GM23248 (cell line): ENCODE results near the gene KRTAP4-9. TPM values are rescaled to one million over a fixed set of nuclear protein-coding genes. Genes with fewer than 3 reads are reported as not detected.

Source experiments
- DNase-seq: peaks from one replicate; pipeline ENCODE4 v3.0.0-alpha.2; 2015
- H2AFZ ChIP-seq: fragments of 200-600 bp; sonication (generic); 2 replicates; pipeline ENCODE4 v1.6.1; 2016; ENCODE audit warnings: antibody characterized with exemption
- H3F3A ChIP-seq: fragments of 200-600 bp; sonication (generic); 2 replicates; pipeline ENCODE4 v1.6.1; 2016; ENCODE audit warnings: mild to moderate bottlenecking, antibody characterized with exemption, mixed run types; ENCODE audit not compliant: insufficient read depth
- H3K27ac ChIP-seq: fragments of 200-600 bp; sonication (generic); 2 replicates; pipeline ENCODE4 v1.5.1; 2016; ENCODE audit warnings: mild to moderate bottlenecking
- H3K27me3 ChIP-seq: fragments of 200-600 bp; sonication (generic); replicated peaks from 2 replicates; pipeline ENCODE4 v1.6.1; 2016; ENCODE audit warnings: mild to moderate bottlenecking; ENCODE audit not compliant: insufficient read depth
- H3K36me3 ChIP-seq: fragments of 200-600 bp; sonication (generic); 2 replicates; pipeline ENCODE4 v1.6.1; 2016; ENCODE audit warnings: low read depth, mild to moderate bottlenecking
- H3K4me1 ChIP-seq: fragments of 200-600 bp; sonication (generic); 2 replicates; pipeline ENCODE4 v1.6.1; 2016; ENCODE audit warnings: mild to moderate bottlenecking; ENCODE audit not compliant: insufficient read depth
- H3K4me2 ChIP-seq: fragments of 200-600 bp; sonication (generic); one replicate; pipeline ENCODE4 v1.6.1; 2016; ENCODE audit warnings: mild to moderate bottlenecking; ENCODE audit not compliant: unreplicated experiment
- H3K4me3 ChIP-seq: fragments of 200-600 bp; sonication (generic); 2 replicates; pipeline ENCODE4 v1.5.1; 2016; ENCODE audit warnings: mild to moderate bottlenecking
- H3K79me2 ChIP-seq: fragments of 200-600 bp; sonication (generic); 2 replicates; pipeline ENCODE4 v1.6.1; 2016; ENCODE audit warnings: mild to moderate bottlenecking; ENCODE audit not compliant: insufficient read depth
- H3K9ac ChIP-seq: fragments of 200-600 bp; sonication (generic); 2 replicates; pipeline ENCODE4 v1.6.1; 2016; ENCODE audit warnings: mild to moderate bottlenecking
- H3K9me2 ChIP-seq: fragments of 200-600 bp; sonication (generic); 2 replicates; pipeline ENCODE4 v1.6.1; 2016; ENCODE audit warnings: mixed run types, mild to moderate bottlenecking, moderate library complexity; ENCODE audit not compliant: insufficient read depth
- H3K9me3 ChIP-seq: fragments of 200-600 bp; sonication (generic); one replicate; pipeline ENCODE4 v1.6.1; 2017; ENCODE audit warnings: low read depth
- H4K20me1 ChIP-seq: fragments of 200-600 bp; sonication (generic); 2 replicates; pipeline ENCODE4 v1.6.0; 2016; ENCODE audit not compliant: insufficient read depth
- EZH2 ChIP-seq: fragments of 200-600 bp; sonication (generic); IDR thresholded peaks from 2 replicates; pipeline ENCODE4 v1.6.1; 2018; ENCODE audit warnings: antibody characterized with exemption, mild to moderate bottlenecking; ENCODE audit not compliant: insufficient read depth, poor library complexity, severe bottlenecking
- EZH2phosphoT487 ChIP-seq: fragments of 200-600 bp; sonication (generic); IDR thresholded peaks from 2 replicates; pipeline ENCODE4 v1.6.1; 2018; ENCODE audit warnings: antibody characterized with exemption, moderate library complexity, mild to moderate bottlenecking, low read depth; ENCODE audit not compliant: insufficient read depth
- WGBS, 2 experiments: methylation state at CpG; one replicate each; pipeline ENCODE4 v1.1.6; 2015 to 2017; ENCODE audit warnings: low lambda C conversion rate in 2 of 2, low coverage in 1 of 2; ENCODE audit errors: missing lambda C conversion rate in 2 of 2; 5-methylcytosine and 5-hydroxymethylcytosine counted together
- in situ Hi-C: fragments of 300-500 bp; cut with MboI; formaldehyde crosslinking; loops from 2 replicates; pipeline ENCODE4 v1.15.0; 2020
- polyA plus RNA-seq: library from polyadenylated mRNA; unstranded; fragments of >200 nt; fragmentation: Nextera tagmentation; extraction: Ambion mirVana; gene quantifications from 2 replicates; pipeline ENCODE4 v1.2.1, GENCODE V29; 2016
- total RNA-seq: library from RNA; depleted of rRNA; stranded (reverse); fragments of >200 nt; shearing (Covaris generic); gene quantifications from 2 replicates; pipeline ENCODE4 v1.2.3, GENCODE V29; 2014

The KRTAP4-9 gene
- total and polyA plus RNA-seq, 2 experiments from 2014 or later = 0.51 TPM; not detected in 1

DNA sequence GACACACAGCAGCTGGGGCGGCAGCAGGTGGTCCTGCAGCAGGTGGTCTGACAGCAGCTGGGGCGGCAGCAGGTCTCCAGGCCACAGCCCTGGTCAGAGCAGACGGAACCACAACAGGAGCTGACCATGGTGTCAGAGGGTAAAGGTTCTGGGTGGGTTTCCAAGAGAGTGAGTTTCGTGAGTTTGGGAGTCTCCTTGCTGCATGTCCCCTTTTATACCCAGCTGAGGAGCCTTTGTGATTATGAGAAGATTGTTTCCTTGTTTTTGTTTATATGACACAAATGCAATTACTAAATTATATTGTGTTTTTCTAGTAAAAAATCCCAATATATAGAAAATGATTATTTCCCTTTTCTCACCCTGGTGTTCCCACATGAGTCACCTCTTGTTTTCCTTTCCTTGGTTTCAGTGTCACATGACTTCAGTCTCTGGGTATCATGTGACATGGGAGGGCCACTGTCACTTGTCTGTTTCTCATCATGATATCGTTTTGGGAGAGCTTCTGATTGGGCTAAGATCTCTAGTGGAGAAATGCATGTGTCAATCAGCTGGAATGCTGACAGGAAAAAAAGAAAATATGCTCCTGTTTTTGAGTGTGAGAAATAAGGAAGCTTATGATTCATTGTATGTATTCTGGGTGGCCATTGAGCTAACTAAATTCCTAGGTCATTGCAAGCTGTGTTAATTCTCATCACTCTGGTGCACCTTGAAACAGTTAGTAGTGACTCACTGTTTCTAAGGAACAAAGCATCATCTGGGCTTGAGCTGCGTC, 35.4 kb downstream of the KRTAP4-9 start, which contains the start of gene KRTAP4-6:
Gene KRTAP4-6, minus strand, starts transcription at position 185 of the 772 bp plus-strand sequence. Its CDS starts 57 bp downstream, at position 128.
- Histone ChIP-seq H2AFZ (no peak within 1 kb of the TSS), H3K9me2 (peaks cover 2% of the 10 kb centered on the region; the same call in 1 of the 2 replicates), H3K4me2 (peak within 1 kb of the TSS; percentile 38), H3K36me3 (no peaks in the 10 kb centered on the region), H3K9me3 (no peaks in the 10 kb centered on the region), H3K9ac (peak within 1 kb of the TSS; percentile 10; the same call in 1 of the 2 replicates), H3K27ac (peak within 1 kb of the TSS; percentile 83), H3K79me2 (no peaks in the 10 kb centered on the region), H3K27me3 (no peaks in the 10 kb centered on the region), H3F3A (peaks cover 13% of the 10 kb centered on the region), H3K4me3 (no peak within 1 kb of the TSS), H4K20me1 (no peaks in the 10 kb centered on the region), H3K4me1 (peaks cover 14% of the 10 kb centered on the region)
- TF ChIP-seq EZH2 (no peak), EZH2phosphoT487 (0 out of 2 replicates have a peak, but pooled peaks have one; percentile 32)
- in situ Hi-C loops = no loop called here
- WGBS, 2 experiments = 67 to 68% methylated on average over 6 of the region's 6 CpGs
- peak; percentile 95 for DNase-seq

DNA sequence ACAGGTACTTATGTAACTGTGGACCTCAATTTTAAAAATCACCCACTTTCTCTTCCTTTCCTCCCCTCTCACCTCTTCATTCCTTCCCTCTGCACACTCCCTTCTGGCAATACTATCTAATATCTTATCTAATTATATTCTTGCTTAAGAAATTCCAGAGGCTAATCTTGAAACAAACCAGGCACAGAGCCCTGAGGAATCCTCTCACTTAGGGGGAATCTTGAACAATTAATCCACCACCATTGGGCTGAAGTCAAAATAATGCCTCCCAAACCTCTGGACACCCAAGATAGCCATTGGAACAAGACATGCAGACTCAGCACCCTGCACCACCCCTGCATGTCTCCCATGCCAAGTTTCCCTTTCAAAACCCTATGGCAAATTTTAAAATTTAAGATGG, 36.2 kb downstream of the KRTAP4-9 start:
- Histone ChIP-seq H3K27ac (peak overlapping the region; percentile 83), H3K27me3 (no peaks in the 10 kb centered on the region), H3K4me2 (peak overlapping the region; percentile 38), H3K36me3 (no peaks in the 10 kb centered on the region), H3K4me1 (peaks cover 14% of the 10 kb centered on the region), H3K9me2 (peaks cover 2% of the 10 kb centered on the region; the same call in 1 of the 2 replicates), H3K79me2 (no peaks in the 10 kb centered on the region), H3F3A (peaks cover 13% of the 10 kb centered on the region), H2AFZ (no peak overlapping the region), H3K9me3 (no peaks in the 10 kb centered on the region), H3K4me3 (no peak overlapping the region), H3K9ac (peak overlapping the region; percentile 10; the same call in 1 of the 2 replicates), H4K20me1 (no peaks in the 10 kb centered on the region)
- TF ChIP-seq EZH2 = no peak
- no peak for TF ChIP-seq EZH2phosphoT487
- in situ Hi-C loops = no loop called here
- no peak for DNase-seq

DNA sequence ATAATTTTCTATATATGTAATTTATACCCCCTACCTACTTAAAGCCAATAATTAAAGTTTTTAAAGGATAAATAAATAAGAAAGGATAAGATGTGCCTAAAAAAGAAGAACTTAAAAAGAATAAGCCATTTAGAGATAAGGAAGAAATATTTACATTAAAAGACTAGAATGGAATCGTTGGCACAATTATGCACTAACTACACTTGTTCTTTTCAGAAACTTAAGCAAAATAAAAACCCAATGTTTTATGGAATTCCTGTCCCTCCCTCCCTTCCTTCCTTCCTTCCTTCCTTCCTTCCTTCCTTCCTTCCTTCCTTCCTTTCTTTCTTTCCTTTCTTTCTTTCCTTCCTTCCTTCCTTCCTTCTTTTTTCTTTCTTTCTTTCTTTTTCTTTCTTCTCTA, 39.7 kb downstream of the KRTAP4-9 start:
- H3K36me3 ChIP-seq = no peaks in the 10 kb centered on the region
- no peaks in the 10 kb centered on the region for H3K9me3 ChIP-seq
- in situ Hi-C loops = no loop called here
- DNase-seq = no peak
- H2AFZ ChIP-seq = no peak overlapping the region
- no peak overlapping the region for H3K9ac ChIP-seq
- no peak for TF ChIP-seq EZH2phosphoT487
- no peak for TF ChIP-seq EZH2
- no peak overlapping the region for H3K4me2 ChIP-seq
- no peaks in the 10 kb centered on the region for H3K9me2 ChIP-seq
- H3K27me3 ChIP-seq = no peaks in the 10 kb centered on the region
- WGBS, 2 experiments = 93 to 96% methylated on average over 1 of the region's 1 CpG
- H3K4me1 ChIP-seq = peaks cover 14% of the 10 kb centered on the region
- H3K27ac ChIP-seq = no peak overlapping the region
- peaks cover 13% of the 10 kb centered on the region for H3F3A ChIP-seq
- no peaks in the 10 kb centered on the region for H3K79me2 ChIP-seq
- H4K20me1 ChIP-seq = no peaks in the 10 kb centered on the region
- H3K4me3 ChIP-seq = no peak overlapping the region

DNA sequence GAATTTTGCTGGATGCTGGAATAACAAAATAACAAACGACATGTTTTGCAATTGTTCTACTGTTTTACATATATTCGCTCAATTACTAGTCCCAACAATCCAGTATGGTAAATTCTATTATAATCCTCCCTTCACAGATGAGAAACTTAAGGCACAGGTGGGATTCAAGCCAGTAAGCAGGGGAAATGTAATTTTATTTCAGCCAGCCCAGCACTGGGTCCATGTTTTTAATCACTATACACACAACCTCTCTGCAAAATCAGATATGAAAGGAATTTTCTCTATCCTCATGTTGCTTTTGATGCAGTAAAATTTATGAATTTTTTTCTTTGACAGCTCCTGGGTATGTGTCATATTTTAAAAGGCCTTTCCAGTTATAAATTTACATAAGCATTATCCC, 40.1 kb downstream of the KRTAP4-9 start:
- Histone ChIP-seq H3K4me1 (peaks cover 13% of the 10 kb centered on the region), H4K20me1 (no peaks in the 10 kb centered on the region), H3K4me3 (no peak overlapping the region), H3K9ac (no peak overlapping the region), H3K36me3 (no peaks in the 10 kb centered on the region), H3F3A (peaks cover 12% of the 10 kb centered on the region), H3K27ac (no peak overlapping the region), H3K79me2 (no peaks in the 10 kb centered on the region), H3K9me3 (no peaks in the 10 kb centered on the region), H2AFZ (no peak overlapping the region), H3K4me2 (no peak overlapping the region), H3K27me3 (no peaks in the 10 kb centered on the region), H3K9me2 (no peaks in the 10 kb centered on the region)
- WGBS, 2 experiments = 82 to 90% methylated on average over 2 of the region's 2 CpGs
- no peak for DNase-seq
- TF ChIP-seq EZH2 = no peak
- no peak for TF ChIP-seq EZH2phosphoT487
- in situ Hi-C loops = no loop called here
